Measurements from ENCODE around the gene OR5V1.
"Not testable (repeated sequence)": the region's sequence is repeated elsewhere in the genome, so short reads cannot be mapped to it uniquely, and the experiment has no call there.

OR5V1 gene

GRCh38 chr6:29332676-29333075 lies 36.0 kb downstream of the OR5V1 start:
- TF ChIP-seq EZH2 (IDR thresholded peaks at IDR 0.05; ENCODE audit: borderline replicate concordance, low read length) (no peak), CTCF (IDR thresholded peaks at IDR 0.05; ENCODE audit: low read length) (no peak)
- no peaks in the 10 kb centered on the region for H4K20me1 ChIP-seq (ENCODE audit: insufficient read depth, low read length)

GRCh38 chr6:29325777-29326176 lies 42.9 kb downstream of the OR5V1 start:
- H2AFZ ChIP-seq (ENCODE audit: low read length) = no peak overlapping the region
- no peaks in the 10 kb centered on the region for H3K79me2 ChIP-seq (ENCODE audit: insufficient read depth, low read length)
- no peak overlapping the region for H3K4me3 ChIP-seq (ENCODE audit: low read depth, low read length, poor library complexity, severe bottlenecking)
- no peaks in the 10 kb centered on the region for H3K27me3 ChIP-seq (ENCODE audit: insufficient read depth, low read length)
- TF ChIP-seq EZH2 (IDR thresholded peaks at IDR 0.05; ENCODE audit: borderline replicate concordance, low read length) (no peak), CTCF (IDR thresholded peaks at IDR 0.05; ENCODE audit: low read length) (no peak)
- no peaks in the 10 kb centered on the region for H3F3A ChIP-seq (ENCODE audit: insufficient read depth, low read length)
- no peak overlapping the region for H3K27ac ChIP-seq (ENCODE audit: low read depth, low read length, poor library complexity, severe bottlenecking)
- H3K9me3 ChIP-seq (ENCODE audit: low read length) = no peaks in the 10 kb centered on the region
- H4K20me1 ChIP-seq (ENCODE audit: insufficient read depth, low read length) = no peaks in the 10 kb centered on the region
- no peak overlapping the region for H3K4me2 ChIP-seq (ENCODE audit: low read length)
- H3K9me2 ChIP-seq (ENCODE audit: low read depth, low read length) = no peaks in the 10 kb centered on the region
- H3K36me3 ChIP-seq (ENCODE audit: insufficient read depth, low read length) = no peaks in the 10 kb centered on the region
- no peaks in the 10 kb centered on the region for H3K4me1 ChIP-seq (ENCODE audit: insufficient read depth, low read length, severe bottlenecking)
- H3K9ac ChIP-seq (ENCODE audit: low read length) = no peak overlapping the region

More at GRCh38 chr6:29332676-29333075, 36.0 kb downstream of the OR5V1 start:
- Histone ChIP-seq H3K9me3 (ENCODE audit: low read length) (no peaks in the 10 kb centered on the region), H3K27ac (ENCODE audit: low read depth, low read length, poor library complexity, severe bottlenecking) (no peak overlapping the region), H3K9ac (ENCODE audit: low read length) (no peak overlapping the region), H3K79me2 (ENCODE audit: insufficient read depth, low read length) (no peaks in the 10 kb centered on the region), H3K27me3 (ENCODE audit: insufficient read depth, low read length) (no peaks in the 10 kb centered on the region), H2AFZ (ENCODE audit: low read length) (no peak overlapping the region), H3F3A (ENCODE audit: insufficient read depth, low read length) (no peaks in the 10 kb centered on the region), H3K4me3 (ENCODE audit: low read depth, low read length, poor library complexity, severe bottlenecking) (no peak overlapping the region), H3K36me3 (ENCODE audit: insufficient read depth, low read length) (no peaks in the 10 kb centered on the region), H3K9me2 (ENCODE audit: low read depth, low read length) (no peaks in the 10 kb centered on the region), H3K4me2 (ENCODE audit: low read length) (no peak overlapping the region), H3K4me1 (ENCODE audit: insufficient read depth, low read length, severe bottlenecking) (no peaks in the 10 kb centered on the region)

DNA sequence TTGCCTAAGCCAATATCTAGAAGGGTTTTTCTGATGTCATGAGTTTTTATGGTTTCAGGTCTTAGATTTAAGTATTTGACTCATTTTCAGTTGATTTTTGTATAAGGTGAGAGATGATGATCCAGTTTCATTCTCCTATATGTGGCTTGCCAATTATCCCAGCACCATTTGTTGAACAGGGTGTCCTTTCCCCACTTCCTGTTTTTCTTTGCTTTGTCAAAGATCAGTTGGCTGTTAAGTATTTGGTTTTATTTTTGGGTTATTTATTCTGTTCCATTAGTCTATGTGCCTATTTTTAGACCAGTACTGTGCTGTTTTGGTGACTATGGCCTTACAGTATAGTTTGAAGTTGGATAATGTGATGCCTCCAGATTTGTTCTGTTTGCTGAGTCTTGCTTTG lies 45.3 kb downstream of the OR5V1 start:
- H3K36me3 ChIP-seq (ENCODE audit: insufficient read depth, low read length); H3K4me3 ChIP-seq (ENCODE audit: low read depth, low read length, poor library complexity, severe bottlenecking); H3K27ac ChIP-seq (ENCODE audit: low read depth, low read length, poor library complexity, severe bottlenecking); H3K9me3 ChIP-seq (ENCODE audit: low read length); H3F3A ChIP-seq (ENCODE audit: insufficient read depth, low read length); H3K9me2 ChIP-seq (ENCODE audit: low read depth, low read length); H4K20me1 ChIP-seq (ENCODE audit: insufficient read depth, low read length); H3K79me2 ChIP-seq (ENCODE audit: insufficient read depth, low read length); H3K4me2 ChIP-seq (ENCODE audit: low read length); H2AFZ ChIP-seq (ENCODE audit: low read length); H3K4me1 ChIP-seq (ENCODE audit: insufficient read depth, low read length, severe bottlenecking); H3K9ac ChIP-seq (ENCODE audit: low read length); H3K27me3 ChIP-seq (ENCODE audit: insufficient read depth, low read length): not testable (repeated sequence)

GRCh38 chr6:29319931-29320330 lies 48.7 kb downstream of the OR5V1 start:
- H3K4me1 ChIP-seq (ENCODE audit: insufficient read depth, low read length, severe bottlenecking) = no peaks in the 10 kb centered on the region
- H3F3A ChIP-seq (ENCODE audit: insufficient read depth, low read length) = no peaks in the 10 kb centered on the region
- H4K20me1 ChIP-seq (ENCODE audit: insufficient read depth, low read length) = no peaks in the 10 kb centered on the region
- H3K36me3 ChIP-seq (ENCODE audit: insufficient read depth, low read length) = no peaks in the 10 kb centered on the region
- H3K79me2 ChIP-seq (ENCODE audit: insufficient read depth, low read length) = no peaks in the 10 kb centered on the region
- no peak for TF ChIP-seq EZH2 (IDR thresholded peaks at IDR 0.05; ENCODE audit: borderline replicate concordance, low read length)
- no peak for TF ChIP-seq CTCF (IDR thresholded peaks at IDR 0.05; ENCODE audit: low read length)
- no peak overlapping the region for H3K9ac ChIP-seq (ENCODE audit: low read length)
- H3K4me3 ChIP-seq (ENCODE audit: low read depth, low read length, poor library complexity, severe bottlenecking) = no peak overlapping the region
- H3K9me3 ChIP-seq (ENCODE audit: low read length) = no peaks in the 10 kb centered on the region
- H3K4me2 ChIP-seq (ENCODE audit: low read length) = no peak overlapping the region
- H3K27ac ChIP-seq (ENCODE audit: low read depth, low read length, poor library complexity, severe bottlenecking) = no peak overlapping the region
- no peak overlapping the region for H2AFZ ChIP-seq (ENCODE audit: low read length)
- H3K9me2 ChIP-seq (ENCODE audit: low read depth, low read length) = no peaks in the 10 kb centered on the region
- H3K27me3 ChIP-seq (ENCODE audit: insufficient read depth, low read length) = no peaks in the 10 kb centered on the region
